Calu3 (cell line): ENCODE data around the gene ARHGAP26. TPM values are rescaled to one million over a fixed set of nuclear protein-coding genes. Genes with fewer than 3 reads are reported as not detected.
A peak's percentile ranks its signal among the peaks of the same experiment; 100 is the strongest.

Experiments
- BruUV-seq: library from RNA; stranded (reverse); fragments of 400-500 nt; replicated peaks from 2 replicates; lab custom pipeline; 2021; lab: Mats Ljungman, UMichigan
- CTCF ChIA-PET: fragments of 300-600 bp; sonication (Branson Sonifier 250); formaldehyde crosslinking; loops from one replicate; lab custom pipeline; 2022; ENCODE audit warnings: antibody characterized with exemption; lab: Charles Lee
- DNase-seq: peaks from one replicate; pipeline ENCODE4 v3.0.0; 2022
- H3K27ac Mint-ChIP-seq: one replicate; pipeline ENCODE4 v1.8.0; 2022; ENCODE audit warnings: mixed read lengths; ENCODE audit not compliant: unreplicated experiment
- H3K27me3 Mint-ChIP-seq: one replicate; pipeline ENCODE4 v1.8.0; 2022; ENCODE audit warnings: mixed read lengths; ENCODE audit not compliant: unreplicated experiment
- H3K36me3 Mint-ChIP-seq: one replicate; pipeline ENCODE4 v1.8.0; 2022; ENCODE audit warnings: mild to moderate bottlenecking, moderate library complexity, mixed read lengths; ENCODE audit not compliant: insufficient read depth, unreplicated experiment
- H3K4me1 Mint-ChIP-seq: one replicate; pipeline ENCODE4 v1.8.0; 2022; ENCODE audit warnings: mild to moderate bottlenecking, low read depth, mixed read lengths; ENCODE audit not compliant: unreplicated experiment
- H3K4me3 Mint-ChIP-seq: one replicate; pipeline ENCODE4 v1.8.0; 2022; ENCODE audit warnings: mild to moderate bottlenecking, low read depth, moderate library complexity, mixed read lengths; ENCODE audit not compliant: unreplicated experiment
- H3K9me3 Mint-ChIP-seq: one replicate; pipeline ENCODE4 v1.8.0; 2022; ENCODE audit warnings: low read depth, mixed read lengths; ENCODE audit not compliant: unreplicated experiment
- CTCF ChIP-seq: fragments of 200-600 bp; IDR thresholded peaks from one replicate; pipeline ENCODE4 v1.8.0; 2022; ENCODE audit warnings: antibody characterized with exemption; ENCODE audit not compliant: unreplicated experiment
- intact Hi-C: fragments of 100-400 bp; cut with micrococcal nuclease; formaldehyde crosslinking; loops from one replicate; pipeline ENCODE4 v1.10.0; 2022; ENCODE audit not compliant: unreplicated experiment
- total RNA-seq: library from RNA; stranded (reverse); gene quantifications from 2 replicates; pipeline ENCODE4 v1.2.3, GENCODE V29; 2022

Gene ARHGAP26
- total RNA-seq, 1 experiment from 2014 or later, result 118 TPM

- no peak overlapping the region for H3K4me3 Mint-ChIP-seq
- no peak overlapping the region for H3K27ac Mint-ChIP-seq
- BruUV-seq, result no TSS peak
- CTCF ChIA-PET, result interaction anchor here (0.6 kb wide), 1 partner anchor 136 kb away, joined by 3 read pairs; no protein-coding TSS in a partner anchor
- no peaks in the 10 kb centered on the region for H3K27me3 Mint-ChIP-seq
- no peak for TF ChIP-seq CTCF
- no peaks in the 10 kb centered on the region for H3K9me3 Mint-ChIP-seq
- intact Hi-C loops, result loop anchor here (10.0 kb wide), 2 partner anchors 155 to 265 kb away; no protein-coding TSS in a partner anchor
- DNase-seq, result no peak
- H3K36me3 Mint-ChIP-seq, result no peaks in the 10 kb centered on the region
- peaks cover 34% of the 10 kb centered on the region for H3K4me1 Mint-ChIP-seq
Observed at GRCh38 chr5:143239882-143240518, 469.8 kb downstream of the ARHGAP26 start.

DNA sequence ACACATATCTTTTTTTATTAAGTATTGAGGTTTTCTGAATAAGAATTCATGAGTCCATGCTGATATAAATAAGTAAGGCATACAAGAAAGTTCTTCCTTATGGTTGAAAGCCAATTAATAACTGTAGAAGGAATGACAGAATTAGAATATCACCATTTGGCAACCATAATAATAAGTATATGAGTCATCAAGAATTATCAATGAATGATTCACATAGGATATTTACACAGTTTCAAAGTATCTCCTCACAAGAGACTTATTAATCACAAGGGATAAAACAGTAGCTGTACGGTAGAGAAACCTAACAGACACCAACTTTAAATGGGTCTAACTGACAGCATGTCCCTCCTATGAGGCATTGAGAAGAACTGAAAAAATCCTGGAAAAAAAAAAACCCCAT, 471.7 kb downstream of the ARHGAP26 start:
- H3K4me1 Mint-ChIP-seq, result peaks cover 51% of the 10 kb centered on the region
- intact Hi-C loops, result loop anchor here (10.0 kb wide), 2 partner anchors 153 to 263 kb away; no protein-coding TSS in a partner anchor
- BruUV-seq, result no TSS peak
- peak overlapping the region; percentile 22 for H3K4me3 Mint-ChIP-seq
- CTCF ChIA-PET, result interaction anchor here (0.6 to 1.0 kb wide), 4 partner anchors 10 to 159 kb away, joined by 3 to 5 read pairs (median 3); no protein-coding TSS in a partner anchor
- no peak for TF ChIP-seq CTCF
- H3K27me3 Mint-ChIP-seq, result no peaks in the 10 kb centered on the region
- peaks cover 15% of the 10 kb centered on the region for H3K36me3 Mint-ChIP-seq
- H3K27ac Mint-ChIP-seq, result peak overlapping the region; percentile 32
- no peak for DNase-seq
- H3K9me3 Mint-ChIP-seq, result no peaks in the 10 kb centered on the region

DNA sequence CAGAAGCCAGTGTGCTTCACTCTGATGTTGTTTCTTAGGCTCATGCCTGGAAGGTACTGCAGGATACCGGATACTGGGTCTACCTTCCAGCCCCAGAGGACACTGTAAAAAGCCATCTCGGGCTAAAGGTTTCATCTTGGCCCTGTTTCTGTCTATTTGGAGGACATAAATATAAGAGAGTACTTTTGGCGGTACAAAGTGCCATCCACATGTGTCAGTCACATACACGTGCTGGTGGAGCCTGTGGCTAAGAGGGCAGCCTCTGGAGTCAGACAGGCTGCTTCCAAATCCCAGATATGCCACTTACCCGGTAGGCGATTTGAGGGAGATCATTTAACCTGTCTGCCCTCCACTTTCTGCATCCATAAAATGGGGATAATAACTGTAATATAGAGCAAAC, 472.9 kb downstream of the ARHGAP26 start:
- intact Hi-C loops, result loop anchor here (10.0 kb wide), 2 partner anchors 152 to 262 kb away; no protein-coding TSS in a partner anchor
- BruUV-seq, result no TSS peak

More for the DNA sequence above, 472.9 kb downstream of the ARHGAP26 start:
- TF ChIP-seq CTCF, result no peak
- H3K27me3 Mint-ChIP-seq, result no peaks in the 10 kb centered on the region
- no peak overlapping the region for H3K27ac Mint-ChIP-seq
- H3K36me3 Mint-ChIP-seq, result peaks cover 23% of the 10 kb centered on the region
- H3K4me1 Mint-ChIP-seq, result peaks cover 51% of the 10 kb centered on the region
- peaks cover 6% of the 10 kb centered on the region for H3K9me3 Mint-ChIP-seq
- no peak overlapping the region for H3K4me3 Mint-ChIP-seq
- CTCF ChIA-PET, result no interaction called here
- no peak for DNase-seq
